K562 (cell line): Measurements from ENCODE around the gene PEX10. TPM values are rescaled to one million over a fixed set of nuclear protein-coding genes. Genes with fewer than 3 reads are reported as not detected.
A peak's percentile ranks its signal among the peaks of the same experiment; 100 is the strongest.

ENCODE experiments used
- BCL6 ChIP-seq: fragments of 250-450 bp; sonication (Bioruptor Pico); IDR thresholded peaks from 2 replicates; pipeline ENCODE4 v1.4.0; 2020
- FIP1L1 ChIP-seq: fragments of 200-400 bp; formaldehyde crosslinking; IDR thresholded peaks from 2 replicates; pipeline ENCODE4 v1.6.1; 2018; ENCODE audit warnings: mild to moderate bottlenecking, low read depth, low read length; ENCODE audit not compliant: poor library complexity, severe bottlenecking
- GATAD2A ChIP-seq: fragments of 450-650 bp; IDR thresholded peaks from 2 replicates; pipeline ENCODE4 v1.6.1; 2017
- LARP7 ChIP-seq: fragments of 450-650 bp; IDR thresholded peaks from 2 replicates; pipeline ENCODE4 v1.6.1; 2016
- MYNN ChIP-seq, 2 experiments: sonication (generic); formaldehyde crosslinking in 1 of 2; IDR thresholded peaks; 2 replicates each; pipeline versions ENCODE4 v1.5.0 to v1.6.1; 2016 to 2020; ENCODE audit warnings: antibody characterized with exemption in 1 of 2, missing genetic modification reagents in 1 of 2
- NEUROD1 ChIP-seq: fragments of 150-350 bp; IDR thresholded peaks from 2 replicates; pipeline ENCODE4 v1.6.1; 2014; ENCODE audit warnings: borderline replicate concordance, low read length, low read depth; ENCODE audit not compliant: partially characterized antibody
- POLR2G ChIP-seq: fragments of 200-400 bp; formaldehyde crosslinking; IDR thresholded peaks from 2 replicates; pipeline ENCODE4 v1.6.1; 2017; ENCODE audit warnings: low read depth, mild to moderate bottlenecking, antibody characterized with exemption, low read length, moderate library complexity
- RBM17 ChIP-seq: fragments of 200-400 bp; formaldehyde crosslinking; IDR thresholded peaks from 2 replicates; pipeline ENCODE4 v1.6.1; 2017; ENCODE audit warnings: low read depth, mild to moderate bottlenecking, low read length, borderline replicate concordance
- SMARCA5 ChIP-seq: fragments of 450-650 bp; IDR thresholded peaks from 2 replicates; pipeline ENCODE4 v1.6.1; 2016
- SNIP1 ChIP-seq: fragments of 450-650 bp; IDR thresholded peaks from 2 replicates; pipeline ENCODE4 v1.7.1; 2017; ENCODE audit warnings: low read depth, mild to moderate bottlenecking
- SNRNP70 ChIP-seq: fragments of 200-400 bp; formaldehyde crosslinking; optimal IDR thresholded peaks from 2 replicates; pipeline ENCODE3; 2017; ENCODE audit warnings: low read depth, low read length
- SRSF1 ChIP-seq: fragments of 200-400 bp; formaldehyde crosslinking; IDR thresholded peaks from 2 replicates; pipeline ENCODE4 v1.6.1; 2017; ENCODE audit warnings: mild to moderate bottlenecking, low read depth, low read length, moderate library complexity
- U2AF2 ChIP-seq: fragments of 200-400 bp; formaldehyde crosslinking; optimal IDR thresholded peaks from 2 replicates; pipeline ENCODE3; 2017; ENCODE audit warnings: low read depth, mild to moderate bottlenecking, low read length
- ZBTB12 ChIP-seq: fragments of 250-450 bp; sonication (Bioruptor Pico); IDR thresholded peaks from 2 replicates; pipeline ENCODE4 v1.4.0; 2020
- ZNF133 ChIP-seq: fragments of 250-450 bp; sonication (Bioruptor Pico); IDR thresholded peaks from 2 replicates; pipeline ENCODE4 v1.4.0; 2020; ENCODE audit warnings: mild to moderate bottlenecking
- ZNF146 ChIP-seq: IDR thresholded peaks from one replicate; pipeline ENCODE4 v1.6.1; 2018; ENCODE audit warnings: missing compliant biosample characterization; ENCODE audit not compliant: unreplicated experiment
- ZNF592 ChIP-seq: fragments of 450-650 bp; IDR thresholded peaks from 2 replicates; pipeline ENCODE4 v1.6.1; 2017; ENCODE audit warnings: antibody characterized with exemption, mild to moderate bottlenecking
- ZNF655 ChIP-seq: fragments of 250-450 bp; sonication (Bioruptor Pico); IDR thresholded peaks from 2 replicates; pipeline ENCODE4 v1.5.0; 2021
- polyA plus RNA-seq, 8 experiments: library from polyadenylated mRNA; depleted of rRNA in 4 of 8; stranded (reverse) in 5 of 8; unstranded in 3 of 8; fragments of >200 nt; fragmentation: Nextera tagmentation in 2 of 8; fragmentation: Illumina TruSeq in 1 of 8; extraction: Ambion mirVana in 2 of 8; extraction: Trizol in 1 of 8; gene quantifications; 2 replicates each; pipeline versions ENCODE4 v1.2.1 to v1.2.3, GENCODE V29; 2011 to 2014; ENCODE audit warnings: inconsistent platforms in 1 of 8, missing spikeins in 1 of 8
- total RNA-seq, 7 experiments: library from RNA; depleted of rRNA in 6 of 7; stranded (reverse); fragments of >200 nt in 6 of 7; fragmentation: Illumina TruSeq in 2 of 7; extraction: Trizol in 2 of 7; gene quantifications; 2 replicates each; pipeline versions ENCODE4 v1.2.1 to v1.2.3, GENCODE V29; 2011 to 2021; ENCODE audit warnings: low replicate concordance in 1 of 7

Gene PEX10
- total and polyA plus RNA-seq, 9 of the 15 experiments (the other 6 are each of a cell fraction or from before 2014, with no cell fraction given) = 0.03 to 26.2 (median 8.7) TPM

GRCh38 chr1:2384941-2385481 is 27.4 kb downstream of the PEX10 start (continued):
- TF ChIP-seq ZNF592 (no peak), RBM17 (no peak), SMARCA5 (no peak), POLR2G (peak; percentile 76), MYNN (IDR thresholded peaks at IDR 0.05) (no peak), MYNN (CRISPR knock-in tag; IDR thresholded peaks at IDR 0.05) (no peak), U2AF2 (no peak), ZNF146 (CRISPR knock-in tag) (no peak), ZNF133 (CRISPR knock-in tag) (no peak), SRSF1 (no peak), NEUROD1 (no peak), ZBTB12 (CRISPR knock-in tag) (no peak), BCL6 (CRISPR knock-in tag) (no peak), SNIP1 (no peak), LARP7 (no peak), FIP1L1 (no peak), GATAD2A (no peak), ZNF655 (CRISPR knock-in tag) (no peak), SNRNP70 (no peak)
